ENCODE data around the gene GLE1. TPM values are rescaled to one million over a fixed set of nuclear protein-coding genes. Genes with fewer than 3 reads are reported as not detected.
A peak's percentile ranks its signal among the peaks of the same experiment; 100 is the strongest.

Gene GLE1
- total and polyA plus RNA-seq, 10 donors, result 14.3 to 31.2 (median 22.7) TPM

DNA sequence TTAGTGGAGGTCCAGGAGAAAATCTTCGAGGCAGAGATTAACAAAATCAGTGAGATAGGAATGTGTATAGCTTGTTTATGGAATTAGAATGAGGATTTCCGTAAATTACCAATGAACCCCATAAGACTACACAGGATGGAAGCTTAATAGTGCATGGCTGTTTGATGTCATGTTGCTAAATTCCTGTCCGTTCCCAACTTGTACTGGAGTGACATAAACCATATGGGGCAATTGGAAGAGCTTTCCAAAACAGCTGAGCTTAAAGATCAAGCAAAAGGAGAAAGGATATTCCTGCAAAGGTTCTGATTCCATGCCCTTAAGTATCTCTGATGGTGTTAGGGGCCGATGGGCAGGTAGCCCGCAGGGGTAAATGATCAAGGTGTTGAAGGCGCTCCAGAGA is 17.4 kb downstream of the GLE1 start:
- no peaks in the 10 kb centered on the region for H3K27me3 ChIP-seq (replicated peaks in 1 of 7)
- TF ChIP-seq, protein P1, sequence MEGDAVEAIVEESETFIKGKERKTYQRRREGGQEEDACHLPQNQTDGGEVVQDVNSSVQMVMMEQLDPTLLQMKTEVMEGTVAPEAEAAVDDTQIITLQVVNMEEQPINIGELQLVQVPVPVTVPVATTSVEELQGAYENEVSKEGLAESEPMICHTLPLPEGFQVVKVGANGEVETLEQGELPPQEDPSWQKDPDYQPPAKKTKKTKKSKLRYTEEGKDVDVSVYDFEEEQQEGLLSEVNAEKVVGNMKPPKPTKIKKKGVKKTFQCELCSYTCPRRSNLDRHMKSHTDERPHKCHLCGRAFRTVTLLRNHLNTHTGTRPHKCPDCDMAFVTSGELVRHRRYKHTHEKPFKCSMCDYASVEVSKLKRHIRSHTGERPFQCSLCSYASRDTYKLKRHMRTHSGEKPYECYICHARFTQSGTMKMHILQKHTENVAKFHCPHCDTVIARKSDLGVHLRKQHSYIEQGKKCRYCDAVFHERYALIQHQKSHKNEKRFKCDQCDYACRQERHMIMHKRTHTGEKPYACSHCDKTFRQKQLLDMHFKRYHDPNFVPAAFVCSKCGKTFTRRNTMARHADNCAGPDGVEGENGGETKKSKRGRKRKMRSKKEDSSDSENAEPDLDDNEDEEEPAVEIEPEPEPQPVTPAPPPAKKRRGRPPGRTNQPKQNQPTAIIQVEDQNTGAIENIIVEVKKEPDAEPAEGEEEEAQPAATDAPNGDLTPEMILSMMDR (IDR thresholded peaks at IDR 0.05 in 8 of 11, conservative IDR thresholded peaks at IDR 0.05 in 3 of 11), result no peak
- no peak for TF ChIP-seq POLR2AphosphoS5 (IDR thresholded peaks at IDR 0.05)
- no peak for TF ChIP-seq POLR2A (IDR thresholded peaks at IDR 0.05)
- 89 to 94% (median 93%) methylated on average over 6 of the region's 6 CpGs for WGBS, 5 donors
- H3K27ac ChIP-seq, result no peak overlapping the region
- peaks cover 0 to 100% (median 85%) of the 10 kb centered on the region in 6 donors for H3K36me3 ChIP-seq
- intact Hi-C loops (cut with DNase I; ENCODE audit: low total_unique reads), result no loop called here
- peaks cover 0 to 5% (median 0%) of the 10 kb centered on the region in 8 donors for H3K9me3 ChIP-seq
- peaks cover 0 to 11% (median 2%) of the 10 kb centered on the region in 6 donors for H3K4me1 ChIP-seq
- no peak overlapping the region for H3K4me3 ChIP-seq
- DNase-seq, result no peak

DNA sequence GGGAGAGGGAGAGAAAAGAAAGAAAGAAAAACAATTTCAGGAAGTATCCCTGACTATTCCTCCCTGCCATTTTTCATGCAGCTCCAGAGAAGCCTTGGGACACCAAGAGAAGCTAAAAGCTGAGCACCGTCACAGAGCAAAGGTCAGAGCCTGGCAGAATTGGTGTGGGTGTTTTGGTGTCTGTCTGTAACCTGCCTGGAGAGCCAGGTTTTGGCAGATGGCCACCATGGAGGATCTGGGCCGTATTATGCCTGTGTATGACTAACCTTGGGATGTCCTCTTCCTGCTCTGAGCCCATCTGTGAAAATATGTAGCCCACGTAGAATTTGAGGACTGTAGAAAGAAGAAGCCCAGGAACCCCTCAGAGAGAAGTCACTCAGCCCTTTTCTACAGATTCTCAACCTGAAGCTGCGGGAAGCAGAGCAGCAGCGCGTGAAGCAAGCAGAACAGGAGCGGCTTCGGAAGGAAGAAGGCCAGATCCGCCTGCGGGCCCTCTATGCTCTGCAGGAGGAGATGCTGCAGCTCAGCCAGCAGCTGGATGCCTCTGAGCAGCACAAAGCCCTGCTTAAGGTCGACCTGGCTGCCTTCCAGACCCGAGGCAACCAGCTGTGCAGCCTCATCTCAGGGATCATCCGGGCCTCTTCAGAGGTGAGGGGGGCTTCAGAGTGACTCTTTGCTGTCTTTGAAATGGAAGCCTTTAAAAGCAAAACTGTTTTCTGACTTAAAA is 18.8 kb downstream of the GLE1 start:
- Histone ChIP-seq H3K4me3 (no peak overlapping the region), H3K27me3 (replicated peaks in 1 of 7) (no peaks in the 10 kb centered on the region), H3K9me3 (peaks cover 0 to 5% (median 0%) of the 10 kb centered on the region in 8 donors), H3K36me3 (peaks cover 0 to 100% (median 85%) of the 10 kb centered on the region in 6 donors), H3K27ac (peak overlapping the region in 4 of 8 donors; percentile 20 to 54 (median 40)), H3K4me1 (peaks cover 0 to 11% (median 2%) of the 10 kb centered on the region in 6 donors)
- intact Hi-C loops (cut with DNase I; ENCODE audit: low total_unique reads), result no loop called here
- DNase-seq, result no peak
- TF ChIP-seq, protein P1 (IDR thresholded peaks at IDR 0.05 in 8 of 11, conservative IDR thresholded peaks at IDR 0.05 in 3 of 11), result no peak
- no peak for TF ChIP-seq POLR2A (IDR thresholded peaks at IDR 0.05)
- TF ChIP-seq POLR2AphosphoS5 (IDR thresholded peaks at IDR 0.05), result peak in 2 of 3 donors; percentile 20 to 39
- WGBS, 5 donors, result 56 to 71% (median 66%) methylated on average over 12 to 13 of the region's 13 CpGs

DNA sequence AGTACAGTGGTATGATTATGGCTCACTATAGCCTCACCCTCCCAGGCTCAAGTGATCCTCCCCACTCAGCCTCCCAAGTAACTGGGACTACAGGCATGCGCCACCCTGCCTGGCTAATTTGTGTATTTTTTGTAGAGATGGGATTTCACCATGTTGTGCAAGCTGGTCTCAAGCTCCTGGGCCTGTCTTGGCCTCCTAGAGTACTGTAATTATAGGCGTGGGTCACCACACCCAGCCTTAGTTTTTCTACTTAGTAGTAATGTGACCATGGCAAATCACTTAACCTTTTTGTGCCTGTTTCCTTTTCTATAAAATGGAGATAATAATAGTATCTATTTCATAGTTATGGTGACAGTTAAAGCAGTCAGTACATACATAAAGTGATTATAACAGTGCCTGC is 22.2 kb downstream of the GLE1 start:
- TF ChIP-seq POLR2A (IDR thresholded peaks at IDR 0.05), result no peak
- no peak for TF ChIP-seq POLR2AphosphoS5 (IDR thresholded peaks at IDR 0.05)
- TF ChIP-seq, protein P1 (IDR thresholded peaks at IDR 0.05 in 8 of 11, conservative IDR thresholded peaks at IDR 0.05 in 3 of 11), result no peak
- H3K27ac ChIP-seq, result no peak overlapping the region
- H3K9me3 ChIP-seq, result no peaks in the 10 kb centered on the region
- peaks cover 0 to 17% (median 3%) of the 10 kb centered on the region in 6 donors for H3K4me1 ChIP-seq
- H3K4me3 ChIP-seq, result no peak overlapping the region
- no peaks in the 10 kb centered on the region for H3K27me3 ChIP-seq (replicated peaks in 1 of 7)
- intact Hi-C loops (cut with DNase I; ENCODE audit: low total_unique reads), result no loop called here
- DNase-seq, result peak; percentile 8
- 80 to 96% (median 92%) methylated on average over 2 of the region's 2 CpGs for WGBS, 5 donors
- peaks cover 0 to 100% (median 95%) of the 10 kb centered on the region in 6 donors for H3K36me3 ChIP-seq

DNA sequence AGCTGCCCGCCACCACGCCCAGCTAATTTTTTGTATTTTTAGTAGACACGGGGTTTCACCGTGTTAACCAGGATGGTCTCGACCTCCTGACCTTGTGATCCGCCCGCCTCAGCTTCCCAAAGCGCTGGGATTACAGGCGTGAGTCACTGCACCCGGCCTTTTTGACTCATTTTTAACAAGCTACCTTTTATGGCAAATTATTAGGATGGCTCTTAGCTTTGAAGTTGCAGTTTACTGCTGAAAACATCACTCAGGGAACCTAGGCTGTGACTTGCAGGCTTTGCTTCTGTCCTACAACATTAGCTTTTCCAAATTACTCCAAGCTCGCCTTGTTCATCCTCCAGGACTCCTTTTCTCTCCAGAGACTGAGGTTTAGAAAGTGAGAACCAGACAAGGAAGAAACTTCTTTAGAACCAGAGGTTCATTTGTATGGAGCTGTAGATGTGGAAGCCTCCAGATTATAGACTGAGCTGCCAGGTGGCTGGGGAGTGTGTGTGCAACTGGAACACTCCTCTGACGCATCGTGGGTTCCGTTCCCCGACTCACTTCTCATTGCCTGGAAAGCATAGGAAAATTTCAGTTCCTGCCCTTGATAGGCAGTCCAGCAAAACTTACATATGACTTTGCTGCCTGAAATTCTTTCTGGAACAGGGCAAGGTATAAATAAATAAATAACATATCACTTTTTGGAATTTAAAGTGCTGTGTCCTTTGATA is 24.1 kb downstream of the GLE1 start:
- Histone ChIP-seq H3K27ac (peak overlapping the region in 5 of 8 donors; percentile 4 to 50 (median 28)), H3K4me1 (peaks cover 0 to 9% (median 1%) of the 10 kb centered on the region in 6 donors), H3K4me3 (no peak overlapping the region), H3K36me3 (peaks cover 0 to 100% (median 95%) of the 10 kb centered on the region in 6 donors), H3K9me3 (no peaks in the 10 kb centered on the region), H3K27me3 (replicated peaks in 1 of 7) (no peaks in the 10 kb centered on the region)
- TF ChIP-seq POLR2A (IDR thresholded peaks at IDR 0.05) (no peak), POLR2AphosphoS5 (IDR thresholded peaks at IDR 0.05) (no peak)
- TF ChIP-seq, protein P1 (IDR thresholded peaks at IDR 0.05 in 8 of 11, conservative IDR thresholded peaks at IDR 0.05 in 3 of 11), result no peak
- intact Hi-C loops (cut with DNase I; ENCODE audit: low total_unique reads), result no loop called here
- no peak for DNase-seq
- 88 to 93% (median 91%) methylated on average over 15 of the region's 15 CpGs for WGBS, 5 donors
